ENCODE results near the gene P2RX2. TPM values are rescaled to one million over a fixed set of nuclear protein-coding genes. Genes with fewer than 3 reads are reported as not detected.
A peak's percentile ranks its signal among the peaks of the same experiment; 100 is the strongest.

Gene P2RX2
- total RNA-seq, 1 donor from 2014 or later = 0.19 TPM

- Mint-ChIP-seq H3K27me3 (no peaks in the 10 kb centered on the region), H3K4me3 (ENCODE audit: low read depth) (no peak overlapping the region), H3K36me3 (ENCODE audit: insufficient read depth) (peaks cover 19% of the 10 kb centered on the region), H3K9me3 (ENCODE audit: low read depth) (no peaks in the 10 kb centered on the region), H3K4me1 (ENCODE audit: low read depth) (no peaks in the 10 kb centered on the region), H3K27ac (no peak overlapping the region)
- DNase-seq (ENCODE audit: low spot score, unreplicated experiment) = no peak
- no peak for TF ChIP-seq CTCF (IDR thresholded peaks at IDR 0.05; ENCODE audit: unreplicated experiment)
Observed at GRCh38 chr12:132660052-132660451, 41.5 kb downstream of the P2RX2 start.

- Mint-ChIP-seq H3K36me3 (ENCODE audit: insufficient read depth) (peaks cover 29% of the 10 kb centered on the region), H3K27ac (peak overlapping the region; percentile 42), H3K4me1 (ENCODE audit: low read depth) (no peaks in the 10 kb centered on the region), H3K4me3 (ENCODE audit: low read depth) (no peak overlapping the region), H3K27me3 (no peaks in the 10 kb centered on the region), H3K9me3 (ENCODE audit: low read depth) (no peaks in the 10 kb centered on the region)
- no peak for TF ChIP-seq CTCF (IDR thresholded peaks at IDR 0.05; ENCODE audit: unreplicated experiment)
- DNase-seq (ENCODE audit: low spot score, unreplicated experiment) = no peak
Observed at GRCh38 chr12:132660996-132661395, 42.4 kb downstream of the P2RX2 start.

- H3K4me1 Mint-ChIP-seq (ENCODE audit: low read depth) = no peaks in the 10 kb centered on the region
- no peak for TF ChIP-seq CTCF (IDR thresholded peaks at IDR 0.05; ENCODE audit: unreplicated experiment)
- no peak overlapping the region for H3K4me3 Mint-ChIP-seq (ENCODE audit: low read depth)
- H3K27me3 Mint-ChIP-seq = no peaks in the 10 kb centered on the region
- DNase-seq (ENCODE audit: low spot score, unreplicated experiment) = no peak
- no peak overlapping the region for H3K27ac Mint-ChIP-seq
- no peaks in the 10 kb centered on the region for H3K9me3 Mint-ChIP-seq (ENCODE audit: low read depth)
- peaks cover 28% of the 10 kb centered on the region for H3K36me3 Mint-ChIP-seq (ENCODE audit: insufficient read depth)
Observed at GRCh38 chr12:132661972-132662371, 43.4 kb downstream of the P2RX2 start.

GRCh38 chr12:132662901-132663755 is 44.6 kb downstream of the P2RX2 start:
- H3K27me3 Mint-ChIP-seq = no peaks in the 10 kb centered on the region
- DNase-seq (ENCODE audit: low spot score, unreplicated experiment) = no peak
- no peaks in the 10 kb centered on the region for H3K9me3 Mint-ChIP-seq (ENCODE audit: low read depth)
- no peak overlapping the region for H3K4me3 Mint-ChIP-seq (ENCODE audit: low read depth)
- H3K27ac Mint-ChIP-seq = no peak overlapping the region
- no peaks in the 10 kb centered on the region for H3K4me1 Mint-ChIP-seq (ENCODE audit: low read depth)
- no peak for TF ChIP-seq CTCF (IDR thresholded peaks at IDR 0.05; ENCODE audit: unreplicated experiment)
- peaks cover 25% of the 10 kb centered on the region for H3K36me3 Mint-ChIP-seq (ENCODE audit: insufficient read depth)

GRCh38 chr12:132664206-132665148 is 45.9 kb downstream of the P2RX2 start:
- TF ChIP-seq CTCF (IDR thresholded peaks at IDR 0.05; ENCODE audit: unreplicated experiment) = no peak
- Mint-ChIP-seq H3K27me3 (no peaks in the 10 kb centered on the region), H3K9me3 (ENCODE audit: low read depth) (no peaks in the 10 kb centered on the region), H3K36me3 (ENCODE audit: insufficient read depth) (peaks cover 29% of the 10 kb centered on the region), H3K27ac (no peak overlapping the region), H3K4me3 (ENCODE audit: low read depth) (no peak overlapping the region), H3K4me1 (ENCODE audit: low read depth) (no peaks in the 10 kb centered on the region)
- no peak for DNase-seq (ENCODE audit: low spot score, unreplicated experiment)
